Upper lobe of left lung (tissue), 4 donors: ENCODE results near the gene SIGLEC1.

Experiments
- CTCF ChIP-seq, 6 experiments: fragments of 450-650 bp in 4 of 6; fragments of 200-600 bp in 2 of 6; sonication (generic) in 2 of 6; IDR thresholded peaks; one replicate each; pipeline ENCODE4 v1.5.1; 2016 to 2019; ENCODE audit warnings: antibody characterized with exemption in 6 of 6
- POLR2AphosphoS5 ChIP-seq, 2 donors: sonication (generic); formaldehyde crosslinking; IDR thresholded peaks; one replicate each; pipeline ENCODE4 v1.5.1; 2017; ENCODE audit warnings: antibody characterized with exemption in 2 of 2

- TF ChIP-seq CTCF (IDR thresholded peaks at IDR 0.05) (no peak), POLR2AphosphoS5 (IDR thresholded peaks at IDR 0.05) (no peak)
Observed at GRCh38 chr20:3677733-3678132, 34.7 kb downstream of the SIGLEC1 start.
